AG10803 (cell line): ENCODE measurements around the gene INPP5K.
"Not testable (repeated sequence)": the region's sequence is repeated elsewhere in the genome, so short reads cannot be mapped to it uniquely, and the experiment has no call there.

Experiments
- DNase-seq: peaks from one replicate; pipeline ENCODE4 v3.0.0; 2010; ENCODE audit warnings: low read depth
- H3K4me3 ChIP-seq: 2 replicates; pipeline ENCODE4 v1.5.1; 2011; ENCODE audit warnings: mild to moderate bottlenecking, low read length, control low read depth
- CTCF ChIP-seq: conservative IDR thresholded peaks from 2 replicates; pipeline ENCODE4 v1.5.1; 2011; ENCODE audit warnings: mild to moderate bottlenecking, low read length, control low read depth, inconsistent platforms

INPP5K gene

GRCh38 chr17:1511290-1511689 lies 5.1 kb downstream of the INPP5K start:
- no peak for TF ChIP-seq CTCF
- no peak for DNase-seq
- no peak overlapping the region for H3K4me3 ChIP-seq

- DNase-seq, result no peak
- TF ChIP-seq CTCF, result no peak
- no peak overlapping the region for H3K4me3 ChIP-seq
Observed at GRCh38 chr17:1509290-1509881, 7.0 kb downstream of the INPP5K start.

- not testable (repeated sequence) for H3K4me3 ChIP-seq, DNase-seq
Observed at GRCh38 chr17:1508709-1509108, 7.7 kb downstream of the INPP5K start.

GRCh38 chr17:1506649-1507267 lies 9.7 kb downstream of the INPP5K start:
- H3K4me3 ChIP-seq, result no peak overlapping the region
- no peak for DNase-seq
- TF ChIP-seq CTCF, result no peak

GRCh38 chr17:1505586-1505985 lies 10.8 kb downstream of the INPP5K start:
- no peak for TF ChIP-seq CTCF
- no peak overlapping the region for H3K4me3 ChIP-seq
- no peak for DNase-seq

GRCh38 chr17:1504866-1505265 lies 11.5 kb downstream of the INPP5K start:
- no peak overlapping the region for H3K4me3 ChIP-seq
- TF ChIP-seq CTCF, result no peak
- DNase-seq, result no peak

- no peak for TF ChIP-seq CTCF
- no peak for DNase-seq
- no peak overlapping the region for H3K4me3 ChIP-seq
Observed at GRCh38 chr17:1503699-1504098, 12.7 kb downstream of the INPP5K start.
